Endothelial cell of umbilical vein (primary cell): Measurements from ENCODE around the gene COL23A1. TPM values are rescaled to one million over a fixed set of nuclear protein-coding genes. Genes with fewer than 3 reads are reported as not detected.

Source experiments
- BruUV-seq: library from RNA; stranded (reverse); fragments of 400-500 nt; replicated peaks from 2 replicates; lab custom pipeline; 2021; lab: Mats Ljungman, UMichigan
- CTCF ChIA-PET: fragments of 300-600, 350-600 bp; sonication (Branson Sonifier 250); formaldehyde crosslinking; loops from one replicate; lab custom pipeline; 2021; ENCODE audit warnings: antibody characterized with exemption, inconsistent platforms; lab: Charles Lee
- POLR2A ChIA-PET: fragments of 300-600, 350-600 bp; sonication (Branson Sonifier 250); formaldehyde crosslinking; loops from one replicate; lab custom pipeline; 2021; ENCODE audit warnings: antibody characterized with exemption, inconsistent platforms; lab: Charles Lee
- DNase-seq: peaks from one replicate; pipeline ENCODE4 v3.0.0-alpha.2; 2011; ENCODE audit warnings: low read depth, low spot score
- FAIRE-seq: peaks from 2 replicates; lab custom pipeline; 2011; peaks lifted over from hg19 to GRCh38; lab: Jason Lieb, UNC
- H2AFZ ChIP-seq: 2 replicates; pipeline ENCODE4 v1.6.0; 2012; ENCODE audit warnings: low read depth, low read length, control low read depth, inconsistent platforms
- H3K27ac ChIP-seq: 2 replicates; pipeline ENCODE4 v1.5.1; 2011; ENCODE audit warnings: low read depth, mild to moderate bottlenecking, control low read depth, low read length, moderate library complexity; ENCODE audit not compliant: insufficient read depth
- H3K27me3 ChIP-seq, 2 experiments: 2 replicates each; pipeline versions ENCODE4 v1.6.0 to v1.6.1; 2011; ENCODE audit warnings: low read length in 2 of 2, mixed read lengths in 1 of 2; ENCODE audit not compliant: control insufficient read depth in 2 of 2, insufficient read depth in 2 of 2
- H3K36me3 ChIP-seq, 2 experiments: 2 replicates in 1 of 2; 3 replicates in 1 of 2; pipeline ENCODE4 v1.5.1; 2011; ENCODE audit warnings: low read length in 2 of 2, mild to moderate bottlenecking in 1 of 2, moderate library complexity in 1 of 2; ENCODE audit not compliant: control insufficient read depth in 2 of 2, insufficient read depth in 2 of 2; ENCODE audit errors: extremely low read depth in 1 of 2
- H3K4me1 ChIP-seq: 3 replicates; pipeline ENCODE4 v1.5.1; 2011; ENCODE audit warnings: mild to moderate bottlenecking, low read length; ENCODE audit not compliant: control insufficient read depth, insufficient read depth; ENCODE audit errors: extremely low read depth
- H3K4me2 ChIP-seq: 2 replicates; pipeline ENCODE4 v1.6.1; 2011; ENCODE audit warnings: low read length, control low read depth, mixed read lengths; ENCODE audit not compliant: insufficient read depth
- H3K4me3 ChIP-seq, 3 experiments: fragments of 200-600 bp in 1 of 3; sonication (generic), shearing (Covaris generic) in 1 of 3; replicated peaks in 1 of 3; 2 replicates each; pipeline ENCODE4 v1.5.1; 2011 to 2016; ENCODE audit warnings: control low read depth in 3 of 3, low read length in 3 of 3, mild to moderate bottlenecking in 2 of 3, inconsistent platforms in 1 of 3, low read depth in 1 of 3, moderate library complexity in 1 of 3; ENCODE audit not compliant: insufficient read depth in 1 of 3
- H3K79me2 ChIP-seq: 2 replicates; pipeline ENCODE4 v1.6.0; 2012; ENCODE audit warnings: low read length, inconsistent platforms; ENCODE audit not compliant: control insufficient read depth, insufficient read depth
- H3K9ac ChIP-seq: replicated peaks from 2 replicates; pipeline ENCODE3; 2011; ENCODE audit warnings: low read length, control low read depth; ENCODE audit not compliant: insufficient read depth; ENCODE audit errors: extremely low read depth
- H3K9me1 ChIP-seq: replicated peaks from 3 replicates; pipeline ENCODE4 v1.6.0; 2011; ENCODE audit warnings: mild to moderate bottlenecking, low read length; ENCODE audit not compliant: control insufficient read depth, insufficient read depth; ENCODE audit errors: extremely low read depth
- H3K9me3 ChIP-seq: replicated peaks from 2 replicates; pipeline ENCODE4 v1.5.1; 2012; ENCODE audit warnings: low read length, inconsistent platforms; ENCODE audit not compliant: control insufficient read depth, insufficient read depth
- H4K20me1 ChIP-seq: replicated peaks from 2 replicates; pipeline ENCODE3; 2011; ENCODE audit warnings: mild to moderate bottlenecking, low read length; ENCODE audit not compliant: control insufficient read depth, insufficient read depth; ENCODE audit errors: extremely low read depth
- CTCF ChIP-seq, 2 donors: IDR thresholded peaks; 1 replicate in 1 of 2; 2 replicates in 1 of 2; pipeline ENCODE4 v1.5.1; 2011; ENCODE audit warnings: low read length in 2 of 2, mild to moderate bottlenecking in 2 of 2, moderate library complexity in 2 of 2, control low read depth in 1 of 2, inconsistent platforms in 1 of 2, low read depth in 1 of 2; ENCODE audit not compliant: insufficient read depth in 1 of 2; ENCODE audit errors: extremely low read depth in 1 of 2
- EZH2 ChIP-seq: IDR thresholded peaks from 2 replicates; pipeline ENCODE4 v1.6.1; 2012; ENCODE audit warnings: borderline replicate concordance, low read depth, mild to moderate bottlenecking, moderate library complexity, low read length, inconsistent platforms; ENCODE audit not compliant: severe bottlenecking
- FOS ChIP-seq: IDR thresholded peaks from 2 replicates; pipeline ENCODE4 v1.6.1; 2011; ENCODE audit warnings: mild to moderate bottlenecking, low read length, moderate library complexity, borderline replicate concordance; ENCODE audit not compliant: insufficient read depth
- JUN ChIP-seq: IDR thresholded peaks from 2 replicates; pipeline ENCODE4 v1.6.1; 2011; ENCODE audit warnings: borderline replicate concordance, low read depth; ENCODE audit not compliant: insufficient read length, insufficient read depth
- MAX ChIP-seq: IDR thresholded peaks from 2 replicates; pipeline ENCODE4 v1.6.1; 2011; ENCODE audit not compliant: insufficient read depth, insufficient read length
- MYC ChIP-seq: IDR thresholded peaks from one replicate; pipeline ENCODE4 v1.6.1; 2011; ENCODE audit warnings: mild to moderate bottlenecking, low read depth, low read length
- dilution Hi-C: fragments of 300-500 bp; cut with MboI; formaldehyde crosslinking; loops from one replicate; pipeline ENCODE4 v1.15.0; 2019; ENCODE audit warnings: low sequenced_read_pairs; ENCODE audit not compliant: extremely low pct_ligation_motif_present
- intact Hi-C: fragments of 100-400 bp; cut with micrococcal nuclease; formaldehyde crosslinking; loops from one replicate; pipeline ENCODE4 v1.10.0; 2022
- polyA plus RNA-seq, 4 experiments: library from polyadenylated mRNA; depleted of rRNA in 3 of 4; stranded (reverse) in 3 of 4; unstranded in 1 of 4; fragments of >200 nt; gene quantifications; 2 replicates each; pipeline versions ENCODE4 v1.2.1 to v1.2.3, GENCODE V29; 2011 to 2012; ENCODE audit warnings: missing spikeins in 1 of 4
- total RNA-seq: library from RNA; stranded (reverse); gene quantifications from 2 replicates; pipeline ENCODE4 v1.2.3, GENCODE V29; 2021

COL23A1 gene
- total and polyA plus RNA-seq, 2 donors (not counting 3 experiments of a cell fraction or from before 2014, with no cell fraction given), result not detected

- CTCF ChIA-PET, result no interaction called here
Measured at GRCh38 chr5:178545176-178545575, 45.0 kb downstream of the COL23A1 start.

More at GRCh38 chr5:178545176-178545575, 45.0 kb downstream of the COL23A1 start:
- Histone ChIP-seq H3K4me3 (no peak overlapping the region), H3K27ac (no peak overlapping the region), H3K27me3 (no peaks in the 10 kb centered on the region), H3K4me1 (peaks cover 5% of the 10 kb centered on the region), H3K9me3 (no peaks in the 10 kb centered on the region), H2AFZ (no peak overlapping the region), H4K20me1 (no peaks in the 10 kb centered on the region), H3K79me2 (no peaks in the 10 kb centered on the region), H3K4me2 (no peak overlapping the region), H3K9me1 (no peaks in the 10 kb centered on the region), H3K36me3 (no peaks in the 10 kb centered on the region), H3K9ac (no peak overlapping the region)
- no peak for TF ChIP-seq MYC
- no peak for TF ChIP-seq JUN
- no peak for TF ChIP-seq CTCF (IDR thresholded peaks at IDR 0.05; ENCODE audit: extremely low read depth in 1 of 2, insufficient read depth in 1 of 2, low read depth in 1 of 2, low read length in 2 of 2)
- TF ChIP-seq FOS, result no peak
- TF ChIP-seq MAX, result no peak
- no peak for TF ChIP-seq EZH2
- BruUV-seq, result no TSS peak
- dilution Hi-C loops, result no loop called here
- POLR2A ChIA-PET, result no interaction called here
- intact Hi-C loops, result no loop called here
- no peak for FAIRE-seq
- no peak for DNase-seq
